HL-60/S4 treated with retinoic acid at 250 ng/mL for 4 days and 3 days (cell line): ENCODE results near the gene CLRN1.

Experiments used
- in situ Hi-C: fragments of 300-500 bp; cut with MboI; formaldehyde crosslinking; loops from 2 replicates; pipeline ENCODE4 v1.7.0; 2022; ENCODE audit warnings: low sequenced_read_pairs

The CLRN1 gene

DNA sequence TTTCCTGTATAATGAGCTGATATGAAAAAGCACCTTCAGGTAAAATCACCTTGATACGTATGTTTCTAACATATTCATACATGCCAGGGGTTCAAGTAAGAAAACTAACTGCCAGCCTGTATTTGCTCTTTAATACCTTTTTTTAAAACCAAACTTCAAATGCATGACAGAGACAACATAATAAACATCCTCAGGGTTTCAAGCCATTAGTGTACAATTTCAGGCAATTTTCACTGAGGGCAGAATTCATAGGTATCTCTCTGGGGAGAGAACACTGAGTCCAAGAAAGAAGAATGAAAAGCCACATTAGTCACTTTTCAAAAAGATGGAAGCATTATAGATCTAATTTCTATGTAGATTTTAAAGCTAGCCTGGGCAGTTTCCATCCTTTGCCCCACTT, 94.2 kb downstream of the CLRN1 start:
- in situ Hi-C loops = no loop called here

DNA sequence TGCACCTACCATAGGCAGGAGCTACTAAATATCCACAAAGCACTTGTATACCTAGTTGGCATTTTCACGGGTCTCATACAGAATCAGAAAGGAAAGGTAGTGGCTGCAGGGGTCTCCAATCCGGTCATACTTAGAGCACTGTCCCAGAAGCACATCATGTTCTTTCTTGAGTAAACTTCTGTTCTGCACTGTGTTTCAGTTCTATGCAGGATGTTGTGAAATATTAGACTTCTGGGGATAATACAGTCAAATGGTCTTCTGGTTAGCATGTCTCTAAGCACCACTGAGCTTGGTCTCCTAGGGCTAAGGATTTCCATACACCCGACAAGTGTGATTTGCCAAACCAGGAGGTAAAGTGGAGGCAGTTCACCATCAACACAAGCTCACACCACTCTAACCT, 95.2 kb downstream of the CLRN1 start:
- in situ Hi-C loops = no loop called here

DNA sequence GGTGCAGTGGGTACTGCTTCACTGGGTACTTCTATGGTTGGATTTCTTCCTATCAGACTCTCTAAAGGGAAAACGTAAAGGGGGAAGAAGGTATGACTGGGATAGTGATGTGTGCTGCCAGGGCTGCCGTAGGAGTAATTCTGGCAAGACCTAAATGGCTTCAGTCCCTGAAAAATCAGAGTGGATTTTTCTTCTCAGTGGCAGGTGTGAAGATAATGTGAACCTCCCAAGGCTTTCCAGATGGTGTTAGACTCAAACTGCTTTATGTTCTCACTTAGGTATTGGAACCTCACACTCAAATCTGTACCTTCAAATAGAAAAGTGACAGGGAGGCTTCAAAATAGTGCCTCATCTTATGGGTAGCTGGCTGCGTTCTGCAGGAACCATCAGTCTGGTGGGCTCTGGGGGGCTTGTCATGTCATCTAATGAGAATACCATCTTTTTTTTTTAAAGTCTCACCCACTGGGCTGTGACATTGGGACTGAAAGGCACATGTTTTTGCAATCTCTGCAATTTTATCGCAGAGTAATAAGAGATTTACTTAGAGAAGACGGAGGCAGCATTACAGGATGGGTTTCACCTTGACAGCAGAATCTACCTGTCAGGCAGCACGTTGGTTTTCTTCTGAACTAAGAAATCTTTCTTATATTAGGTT, 95.8 kb downstream of the CLRN1 start:
- in situ Hi-C loops = no loop called here
